Activated naive CD8-positive, alpha-beta T cell treated with anti-CD3 and anti-CD28 coated beads, Interleukin-2, amount 10 ng/mL, durations not matched to agents 7 days and 5 days (primary cell): ENCODE data around the gene SPINT2. TPM values are rescaled to one million over a fixed set of nuclear protein-coding genes. Genes with fewer than 3 reads are reported as not detected.

Experiments used
- ATAC-seq: fragments of 150-1000 bp; cut with Tn5 transposase; one replicate; pipeline ENCODE4 v1.10.0; 2021; ENCODE audit warnings: low read depth, moderate library complexity
- POLR2A ChIA-PET: fragments of 350-600 bp; sonication (Branson Sonifier 250); formaldehyde crosslinking; loops from one replicate; lab custom pipeline; 2021; ENCODE audit warnings: antibody characterized with exemption; lab: Charles Lee
- DNase-seq: peaks from one replicate; pipeline ENCODE4 v3.0.0; 2021
- H3K27ac Mint-ChIP-seq: one replicate; pipeline ENCODE4 v1.8.0; 2022; ENCODE audit warnings: mild to moderate bottlenecking, mixed read lengths
- H3K27me3 Mint-ChIP-seq: one replicate; pipeline ENCODE4 v1.8.0; 2022; ENCODE audit warnings: mild to moderate bottlenecking, moderate library complexity, mixed read lengths
- H3K36me3 Mint-ChIP-seq: one replicate; pipeline ENCODE4 v1.8.0; 2021; ENCODE audit warnings: mild to moderate bottlenecking, mixed read lengths
- H3K4me1 Mint-ChIP-seq: one replicate; pipeline ENCODE4 v1.8.0; 2021; ENCODE audit warnings: mixed read lengths
- H3K4me3 Mint-ChIP-seq: one replicate; pipeline ENCODE4 v1.8.0; 2022; ENCODE audit warnings: mild to moderate bottlenecking, moderate library complexity, mixed read lengths
- H3K9me3 Mint-ChIP-seq: one replicate; pipeline ENCODE4 v1.8.0; 2021; ENCODE audit warnings: mixed read lengths
- total RNA-seq, 2 experiments: library from RNA; stranded (reverse); gene quantifications; one replicate each; pipeline ENCODE4 v1.2.3, GENCODE V29; 2021

Gene SPINT2
- total RNA-seq, 2 experiments from 2014 or later, result 50.3 to 60.9 TPM

DNA sequence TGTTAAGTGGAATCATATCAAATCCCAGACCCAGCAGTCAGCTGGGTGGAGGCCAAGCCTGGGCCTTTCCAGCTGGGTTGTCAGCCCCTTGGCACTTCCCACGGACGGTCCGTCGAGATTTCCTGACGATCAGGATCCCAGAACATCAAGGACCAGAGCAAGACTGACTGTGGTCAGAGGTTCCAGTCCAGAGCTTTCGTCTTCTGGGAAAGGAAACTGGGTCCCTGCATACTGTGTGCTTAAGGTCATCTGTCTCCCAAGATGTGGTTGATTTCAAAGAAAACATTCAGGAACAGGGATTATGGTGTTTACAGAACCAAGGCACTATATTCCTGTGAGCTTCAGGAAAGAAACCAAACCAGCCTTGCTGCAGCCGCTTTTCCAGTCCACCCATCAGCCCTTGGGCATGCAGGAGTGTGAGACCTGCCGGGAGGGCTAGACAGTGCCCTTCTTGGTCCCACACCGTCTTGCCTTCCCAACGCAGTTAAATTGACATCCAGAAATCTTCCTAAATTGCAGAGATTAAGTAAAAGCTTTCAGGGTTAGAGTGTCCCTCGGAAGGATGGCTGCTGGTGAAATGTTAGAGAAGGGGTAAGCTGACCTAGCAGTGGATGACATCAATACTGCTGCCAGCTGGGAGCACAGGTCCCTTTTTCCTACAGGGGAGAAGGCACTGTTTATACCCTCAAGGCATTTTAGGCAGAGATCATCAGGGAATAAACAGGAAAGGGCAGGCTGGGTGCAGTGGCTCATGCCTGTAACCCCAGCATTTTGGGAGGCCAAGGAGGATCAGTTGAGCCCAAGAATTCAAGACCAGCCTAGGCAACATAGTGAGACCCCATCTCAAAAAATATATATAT lies 34.7 kb downstream of the SPINT2 start:
- H3K4me3 Mint-ChIP-seq, result no peak overlapping the region
- no peak for ATAC-seq
- H3K36me3 Mint-ChIP-seq, result peaks cover 3% of the 10 kb centered on the region
- no peak overlapping the region for H3K27ac Mint-ChIP-seq
- H3K4me1 Mint-ChIP-seq, result peaks cover 1% of the 10 kb centered on the region
- POLR2A ChIA-PET, result no interaction called here
- H3K27me3 Mint-ChIP-seq, result no peaks in the 10 kb centered on the region
- no peaks in the 10 kb centered on the region for H3K9me3 Mint-ChIP-seq
- no peak for DNase-seq

DNA sequence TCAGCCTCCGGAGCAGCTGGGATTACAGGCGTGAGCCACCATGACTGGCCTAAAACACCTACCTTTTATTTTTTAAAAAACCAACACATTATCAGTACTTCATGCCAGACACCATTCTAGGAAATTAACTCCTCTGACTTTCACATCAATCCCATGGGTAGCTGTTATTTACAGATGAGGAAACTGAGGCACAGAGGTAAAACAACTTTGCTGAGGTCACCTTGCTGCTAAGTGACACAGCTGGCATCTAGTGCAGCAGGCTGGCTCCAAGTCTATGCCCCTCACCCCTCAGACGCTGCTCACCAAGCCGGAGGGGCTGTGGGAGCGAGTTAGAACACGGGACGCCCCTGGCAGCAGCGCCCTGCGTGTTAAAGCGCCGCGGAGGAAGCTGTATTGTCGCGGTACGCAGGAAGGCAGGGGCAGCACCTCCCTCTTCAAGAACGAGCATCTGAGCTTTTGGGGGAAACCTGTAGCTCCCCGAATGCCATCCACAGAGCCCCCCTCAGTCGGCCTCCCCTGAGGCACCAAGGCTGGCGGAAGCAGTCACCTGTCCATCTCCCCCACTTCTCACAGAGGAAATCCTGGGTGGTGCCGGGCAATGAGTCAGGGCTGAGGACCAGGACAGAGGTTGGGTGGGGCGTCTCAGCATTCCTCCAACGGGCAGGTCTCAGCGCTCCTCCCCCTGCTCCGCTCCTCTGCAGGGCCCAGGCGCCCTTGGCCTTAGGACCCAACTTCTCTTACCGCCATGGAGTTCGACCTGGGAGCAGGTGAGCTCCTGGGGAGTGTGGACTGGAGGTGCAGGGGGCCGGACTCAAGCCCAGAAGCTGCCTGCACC lies 39.4 kb downstream of the SPINT2 start, which contains the start of gene C19orf33:
Gene C19orf33 (plus strand): TSS at position 735 of the 835 bp plus-strand sequence. CDS start 11 bp downstream, at position 746.
- H3K27me3 Mint-ChIP-seq, result no peaks in the 10 kb centered on the region
- ATAC-seq (no peak), DNase-seq (no peak)
- H3K4me3 Mint-ChIP-seq, result no peak within 1 kb of the TSS
- H3K4me1 Mint-ChIP-seq, result peaks cover 1% of the 10 kb centered on the region
- H3K9me3 Mint-ChIP-seq, result no peaks in the 10 kb centered on the region
- POLR2A ChIA-PET, result no interaction called here
- H3K36me3 Mint-ChIP-seq, result peaks cover 4% of the 10 kb centered on the region
- H3K27ac Mint-ChIP-seq, result no peak within 1 kb of the TSS

DNA sequence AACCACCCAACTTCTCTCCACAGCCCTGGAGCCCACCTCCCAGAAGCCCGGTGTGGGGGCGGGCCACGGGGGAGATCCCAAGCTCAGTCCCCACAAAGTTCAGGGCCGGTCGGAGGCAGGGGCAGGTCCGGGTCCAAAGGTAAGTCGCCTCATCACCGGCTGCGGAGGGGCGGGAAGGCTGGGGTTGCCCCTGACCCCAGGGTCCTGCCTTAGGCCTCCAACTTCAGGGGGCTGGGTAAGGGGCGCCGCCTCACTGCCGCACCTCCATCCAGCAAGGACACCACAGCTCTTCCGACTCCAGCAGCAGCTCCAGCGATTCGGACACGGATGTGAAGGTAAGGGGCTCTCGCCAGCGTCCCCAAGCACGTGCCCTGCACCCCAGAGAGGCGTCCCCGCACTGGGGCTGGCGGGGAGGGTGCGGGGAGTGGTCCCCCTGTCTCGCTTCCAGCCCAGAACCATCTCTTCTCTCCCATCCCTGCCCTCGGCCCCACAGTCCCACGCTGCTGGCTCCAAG lies 40.0 kb downstream of the SPINT2 start:
- no peak overlapping the region for H3K27ac Mint-ChIP-seq
- ATAC-seq (no peak), DNase-seq (no peak)
- POLR2A ChIA-PET, result no interaction called here
- H3K36me3 Mint-ChIP-seq, result peaks cover 5% of the 10 kb centered on the region
- no peaks in the 10 kb centered on the region for H3K27me3 Mint-ChIP-seq
- H3K9me3 Mint-ChIP-seq, result no peaks in the 10 kb centered on the region
- H3K4me1 Mint-ChIP-seq, result peaks cover 1% of the 10 kb centered on the region
- H3K4me3 Mint-ChIP-seq, result no peak overlapping the region

DNA sequence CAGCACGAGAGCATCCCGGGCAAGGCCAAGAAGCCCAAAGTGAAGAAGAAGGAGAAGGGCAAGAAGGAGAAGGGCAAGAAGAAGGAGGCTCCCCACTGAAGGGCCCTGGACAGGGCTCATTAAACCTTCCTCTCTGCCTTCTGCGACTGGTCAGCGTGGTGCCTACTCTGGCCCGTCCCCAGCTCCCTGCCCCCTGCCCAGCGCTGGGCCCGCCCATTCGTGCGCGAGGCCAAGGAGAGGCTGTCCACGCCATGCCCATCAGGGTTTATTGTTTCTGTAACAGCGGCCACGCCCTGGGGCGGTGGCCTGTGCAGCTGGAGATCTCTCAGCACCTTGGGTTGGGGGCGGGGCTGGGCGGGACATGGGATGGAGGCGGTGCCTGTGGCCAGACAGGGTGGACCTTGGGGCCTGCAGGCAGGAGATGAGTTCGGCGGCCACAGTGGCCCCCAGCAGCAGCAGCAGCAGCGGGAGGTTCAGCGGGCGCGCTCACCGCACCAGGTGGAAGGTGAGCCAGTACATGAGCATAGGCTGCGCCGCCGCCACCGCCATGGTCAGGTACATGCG lies 40.6 kb downstream of the SPINT2 start:
- Mint-ChIP-seq H3K27me3 (no peaks in the 10 kb centered on the region), H3K4me3 (no peak overlapping the region), H3K9me3 (no peaks in the 10 kb centered on the region), H3K27ac (no peak overlapping the region), H3K36me3 (peaks cover 5% of the 10 kb centered on the region), H3K4me1 (peaks cover 1% of the 10 kb centered on the region)
- DNase-seq (no peak), ATAC-seq (no peak)
- POLR2A ChIA-PET, result interaction anchor here (0.7 kb wide), 1 partner anchor 521 kb away, joined by 3 read pairs; no protein-coding TSS in a partner anchor

DNA sequence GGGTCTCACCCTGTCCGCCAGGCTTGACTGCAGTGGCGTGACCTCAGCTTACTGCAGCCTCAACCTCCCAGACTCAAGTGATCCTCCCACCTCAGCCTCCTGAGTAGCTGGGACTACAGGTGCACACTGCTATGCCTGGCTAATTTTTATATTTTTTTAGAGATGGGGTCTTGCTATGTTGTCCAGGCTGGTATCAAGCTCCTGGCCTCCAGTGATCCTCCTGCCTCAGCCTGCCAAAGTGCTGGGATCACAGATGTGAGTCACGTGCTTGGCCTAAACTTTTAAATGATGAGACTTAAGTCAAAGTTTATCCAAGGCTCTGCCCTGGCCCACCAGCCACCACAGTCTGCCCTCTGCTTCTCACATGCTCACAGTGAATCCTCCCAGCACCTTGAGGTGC lies 41.9 kb downstream of the SPINT2 start:
- Mint-ChIP-seq H3K27me3 (no peaks in the 10 kb centered on the region), H3K4me1 (peaks cover 2% of the 10 kb centered on the region), H3K36me3 (peaks cover 7% of the 10 kb centered on the region), H3K4me3 (no peak overlapping the region), H3K9me3 (no peaks in the 10 kb centered on the region), H3K27ac (no peak overlapping the region)
- no peak for DNase-seq
- POLR2A ChIA-PET, result no interaction called here
- ATAC-seq, result no peak

DNA sequence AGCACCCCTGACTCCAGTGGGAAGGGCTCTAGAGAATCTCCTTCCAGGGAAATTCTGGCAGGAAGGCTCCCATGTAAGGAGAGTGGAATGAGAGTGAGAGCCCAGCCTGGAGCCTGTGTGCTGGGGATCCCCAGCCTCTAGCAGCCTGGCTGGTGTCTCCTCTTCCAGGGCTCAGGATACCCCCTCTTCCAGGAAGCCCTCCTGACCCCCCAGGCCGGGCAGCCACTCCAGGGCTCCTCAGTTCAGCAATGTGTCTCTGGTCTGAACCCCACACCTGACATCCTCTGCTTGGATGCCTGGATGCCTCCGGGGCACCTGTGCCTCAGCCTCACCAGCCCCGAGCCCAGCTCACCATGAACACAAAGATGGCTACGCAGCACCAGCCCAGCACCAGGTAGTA lies 42.7 kb downstream of the SPINT2 start:
- no peak overlapping the region for H3K27ac Mint-ChIP-seq
- H3K4me3 Mint-ChIP-seq, result no peak overlapping the region
- no peaks in the 10 kb centered on the region for H3K9me3 Mint-ChIP-seq
- H3K36me3 Mint-ChIP-seq, result peaks cover 7% of the 10 kb centered on the region
- no peaks in the 10 kb centered on the region for H3K27me3 Mint-ChIP-seq
- DNase-seq, result no peak
- POLR2A ChIA-PET, result no interaction called here
- H3K4me1 Mint-ChIP-seq, result peaks cover 3% of the 10 kb centered on the region
- ATAC-seq, result no peak

DNA sequence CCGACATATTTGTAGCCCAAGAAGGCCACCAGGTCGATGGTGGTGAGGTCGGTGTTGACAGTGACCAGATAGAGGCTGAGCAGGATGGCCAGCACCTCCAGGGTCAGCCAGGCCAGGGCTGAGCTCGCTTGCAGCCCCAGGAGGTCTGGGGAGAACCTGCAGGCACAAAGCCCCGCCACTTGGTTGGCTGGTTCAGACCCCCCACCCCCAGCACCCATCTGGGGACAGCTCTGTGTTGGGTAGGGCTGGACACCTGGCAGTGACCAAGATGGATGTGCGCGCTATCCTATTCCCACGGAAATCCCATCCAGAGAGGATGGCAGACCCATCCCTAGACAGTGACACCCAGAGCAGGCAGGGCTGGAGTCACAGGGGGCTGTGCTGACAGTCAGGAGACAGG lies 43.2 kb downstream of the SPINT2 start:
- no peak for ATAC-seq
- Mint-ChIP-seq H3K36me3 (peaks cover 7% of the 10 kb centered on the region), H3K27me3 (no peaks in the 10 kb centered on the region), H3K4me3 (no peak overlapping the region), H3K4me1 (peaks cover 3% of the 10 kb centered on the region), H3K9me3 (no peaks in the 10 kb centered on the region), H3K27ac (no peak overlapping the region)
- DNase-seq, result no peak
- POLR2A ChIA-PET, result no interaction called here

DNA sequence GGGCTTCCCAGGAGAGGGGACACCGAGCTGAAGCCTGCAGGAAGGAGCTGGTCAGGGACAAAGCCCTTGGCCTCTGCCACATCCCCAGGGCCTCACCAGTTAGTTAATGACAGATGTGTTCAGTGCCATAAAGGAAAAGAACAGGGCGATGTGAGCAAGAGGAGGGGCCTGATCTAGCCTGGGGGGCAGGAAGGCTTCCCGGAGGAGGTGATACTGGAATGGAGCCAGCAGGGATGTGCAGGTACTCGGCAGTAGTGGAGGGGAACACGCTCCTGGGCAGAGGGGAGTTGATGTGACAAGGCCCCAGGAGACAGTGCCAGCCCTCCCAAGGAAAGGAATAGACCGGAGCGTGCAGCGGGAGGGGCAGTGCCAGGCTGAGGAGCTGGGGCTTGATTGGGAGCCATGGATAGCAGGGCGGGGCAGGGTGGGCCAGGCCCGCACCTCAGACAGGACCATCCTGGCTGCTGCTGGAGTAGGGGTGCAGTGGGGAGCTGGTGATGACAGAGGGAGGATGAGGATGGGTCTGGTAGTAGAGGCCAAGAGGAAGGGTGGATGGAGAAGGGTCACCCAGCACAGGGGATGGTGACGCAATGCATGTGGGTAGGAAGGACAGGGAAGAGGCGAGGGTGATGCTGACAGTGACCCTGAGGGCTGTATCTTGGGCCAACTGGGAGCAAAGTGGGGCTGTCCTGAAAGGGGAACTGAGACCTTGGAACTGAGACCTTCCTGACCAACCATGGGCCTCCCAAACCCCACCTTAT lies 43.8 kb downstream of the SPINT2 start:
- H3K4me1 Mint-ChIP-seq, result peaks cover 3% of the 10 kb centered on the region
- H3K36me3 Mint-ChIP-seq, result peaks cover 4% of the 10 kb centered on the region
- ATAC-seq (no peak), DNase-seq (no peak)
- no peak overlapping the region for H3K27ac Mint-ChIP-seq
- H3K9me3 Mint-ChIP-seq, result no peaks in the 10 kb centered on the region
- POLR2A ChIA-PET, result no interaction called here
- no peaks in the 10 kb centered on the region for H3K27me3 Mint-ChIP-seq
- H3K4me3 Mint-ChIP-seq, result no peak overlapping the region

DNA sequence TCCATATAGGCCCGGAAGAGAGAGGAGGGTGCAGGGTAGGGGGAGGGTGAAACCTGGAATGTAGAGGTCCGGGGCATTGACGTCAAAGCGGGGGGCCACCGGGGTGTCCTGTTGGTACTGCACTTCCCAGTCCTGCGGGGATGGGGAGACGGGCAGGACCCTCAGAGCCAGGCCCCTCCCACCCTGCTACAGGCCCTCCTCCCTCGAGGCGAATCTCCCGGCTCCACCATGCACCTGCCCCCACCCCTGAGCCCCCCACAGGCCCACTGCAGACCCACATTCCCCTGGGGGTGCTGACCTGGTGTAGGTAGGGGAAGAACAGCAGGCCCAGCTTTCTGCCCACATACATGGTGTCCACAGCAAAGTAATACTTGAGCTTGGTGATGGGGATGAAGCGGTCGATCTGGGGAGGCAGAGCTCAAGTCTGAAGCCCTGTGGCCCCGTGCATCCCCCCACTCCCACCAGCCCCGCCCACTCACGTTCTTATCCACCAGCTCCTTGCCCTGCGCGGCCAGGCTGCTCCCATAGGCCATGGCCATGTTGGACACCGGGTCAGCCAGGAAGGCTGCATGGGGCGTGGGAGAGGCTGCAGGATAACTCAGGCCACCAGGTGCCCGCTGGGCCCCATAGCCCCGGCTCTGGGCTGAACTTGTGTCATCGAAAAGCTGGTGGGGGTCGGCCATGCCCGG lies 44.7 kb downstream of the SPINT2 start:
- Mint-ChIP-seq H3K9me3 (no peaks in the 10 kb centered on the region), H3K27me3 (no peaks in the 10 kb centered on the region), H3K27ac (no peak overlapping the region), H3K4me3 (no peak overlapping the region), H3K4me1 (peaks cover 5% of the 10 kb centered on the region), H3K36me3 (peaks cover 4% of the 10 kb centered on the region)
- DNase-seq (no peak), ATAC-seq (no peak)
- POLR2A ChIA-PET, result no interaction called here

DNA sequence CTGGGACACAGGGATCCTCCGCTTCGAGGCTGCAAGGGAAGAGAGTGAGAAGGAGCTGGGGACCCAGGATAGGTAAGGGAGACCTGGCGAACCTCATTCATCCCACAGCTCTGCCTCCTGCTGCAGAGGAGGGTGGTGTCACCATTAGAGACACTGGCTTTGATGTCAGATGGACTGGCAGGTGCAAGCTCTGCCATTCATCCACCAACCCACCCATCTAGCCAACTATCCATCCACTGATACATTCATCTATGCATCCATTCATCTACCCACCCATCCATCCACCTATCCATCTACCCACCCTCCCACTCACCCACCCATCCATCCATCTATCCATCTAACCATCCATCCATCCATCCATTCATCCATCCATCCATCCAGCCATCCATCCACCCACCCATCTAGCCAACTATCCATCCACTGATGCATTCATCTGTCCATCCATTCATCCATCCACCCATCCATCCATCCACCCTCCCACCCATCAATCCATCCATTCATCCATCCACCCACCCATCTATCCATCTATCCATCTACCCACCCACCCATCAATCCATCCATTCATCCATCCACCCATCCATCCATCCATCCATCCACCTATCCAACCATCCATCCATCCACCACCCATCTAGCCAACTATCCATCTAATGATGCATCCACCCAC lies 45.4 kb downstream of the SPINT2 start:
- peaks cover 4% of the 10 kb centered on the region for H3K36me3 Mint-ChIP-seq
- no peak overlapping the region for H3K4me3 Mint-ChIP-seq
- H3K27ac Mint-ChIP-seq, result no peak overlapping the region
- DNase-seq, result no peak
- ATAC-seq, result no peak
- peaks cover 5% of the 10 kb centered on the region for H3K4me1 Mint-ChIP-seq
- POLR2A ChIA-PET, result interaction anchor here (1.0 kb wide), 1 partner anchor 11 kb away, joined by 4 read pairs; no protein-coding TSS in a partner anchor
- H3K27me3 Mint-ChIP-seq, result no peaks in the 10 kb centered on the region
- no peaks in the 10 kb centered on the region for H3K9me3 Mint-ChIP-seq

DNA sequence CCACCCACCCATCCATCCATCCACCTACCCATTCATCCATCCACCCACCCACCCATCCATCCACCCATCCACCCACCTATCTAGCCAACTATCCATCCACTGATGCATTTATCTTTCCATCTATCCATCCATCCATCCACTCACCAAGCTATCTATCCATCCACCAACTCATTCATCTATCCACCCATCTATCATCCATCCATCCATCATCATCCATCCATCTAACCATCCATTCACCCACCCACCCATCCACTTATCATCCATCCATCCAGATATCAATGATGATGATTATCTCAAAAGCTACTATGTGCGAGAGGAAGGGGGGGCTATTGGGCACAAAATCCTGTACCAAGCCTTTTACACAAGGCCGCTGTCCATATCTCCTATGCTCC lies 45.9 kb downstream of the SPINT2 start:
- H3K9me3 Mint-ChIP-seq, result no peaks in the 10 kb centered on the region
- peaks cover 4% of the 10 kb centered on the region for H3K36me3 Mint-ChIP-seq
- ATAC-seq (no peak), DNase-seq (no peak)
- H3K27ac Mint-ChIP-seq, result no peak overlapping the region
- peaks cover 7% of the 10 kb centered on the region for H3K4me1 Mint-ChIP-seq
- POLR2A ChIA-PET, result interaction anchor here (1.0 to 2.1 kb wide), 2 partner anchors 10 to 45 kb away, joined by 4 to 7 read pairs; no protein-coding TSS in a partner anchor
- H3K4me3 Mint-ChIP-seq, result no peak overlapping the region
- no peaks in the 10 kb centered on the region for H3K27me3 Mint-ChIP-seq

DNA sequence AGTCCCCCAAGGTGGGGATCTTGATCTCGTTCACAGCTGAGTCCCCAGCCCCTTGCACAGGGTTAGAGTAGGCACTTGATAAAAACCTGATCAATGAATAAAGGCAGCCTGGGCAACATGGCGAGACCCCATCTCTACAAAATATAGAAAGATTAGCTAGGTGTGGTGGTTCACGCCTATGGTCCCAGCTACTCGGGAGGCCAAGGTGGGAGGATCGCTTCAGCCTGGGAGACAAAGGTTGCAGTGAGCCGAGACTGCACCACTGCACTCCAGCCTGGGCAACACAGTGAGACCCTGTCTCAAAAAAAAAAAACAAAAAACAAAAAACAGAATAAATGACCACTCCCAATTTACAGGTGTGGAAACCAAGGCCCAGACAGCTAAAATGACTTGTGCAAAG lies 46.6 kb downstream of the SPINT2 start:
- ATAC-seq, result no peak
- Mint-ChIP-seq H3K4me1 (peaks cover 8% of the 10 kb centered on the region), H3K36me3 (peaks cover 4% of the 10 kb centered on the region), H3K27me3 (no peaks in the 10 kb centered on the region), H3K4me3 (no peak overlapping the region), H3K27ac (no peak overlapping the region), H3K9me3 (no peaks in the 10 kb centered on the region)
- POLR2A ChIA-PET, result interaction anchor here (2.1 kb wide), 1 partner anchor 46 kb away, joined by 7 read pairs; no protein-coding TSS in a partner anchor
- DNase-seq, result no peak
